OCI-LY1 (cell line): ENCODE results near the gene ENDOV.

Experiments used
- H2AFZ ChIP-seq: fragments of 200-600 bp; sonication (generic), shearing (Covaris generic); 2 replicates; pipeline ENCODE4 v1.6.0; 2014; ENCODE audit warnings: antibody characterized with exemption, mild to moderate bottlenecking, low read length
- H3F3A ChIP-seq: fragments of 200-600 bp; sonication (generic), shearing (Covaris generic); 2 replicates; pipeline ENCODE4 v1.6.0; 2014; ENCODE audit warnings: mild to moderate bottlenecking, antibody characterized with exemption, low read length, moderate library complexity; ENCODE audit not compliant: insufficient read depth
- H3K27ac ChIP-seq: fragments of 200-600 bp; sonication (generic); 2 replicates; pipeline ENCODE4 v1.5.1; 2014; ENCODE audit warnings: low read length, mixed run types, mild to moderate bottlenecking, low read depth; ENCODE audit not compliant: poor library complexity, severe bottlenecking
- H3K27me3 ChIP-seq: fragments of 200-600 bp; sonication (generic); 2 replicates; pipeline ENCODE4 v1.6.0; 2014; ENCODE audit warnings: antibody characterized with exemption, mild to moderate bottlenecking, low read length, moderate library complexity; ENCODE audit not compliant: insufficient read depth
- H3K36me3 ChIP-seq: fragments of 200-600 bp; sonication (generic); 2 replicates; pipeline ENCODE4 v1.6.1; 2014; ENCODE audit warnings: mild to moderate bottlenecking, antibody characterized with exemption, low read length, moderate library complexity, mixed read lengths; ENCODE audit not compliant: insufficient read depth
- H3K4me1 ChIP-seq: fragments of 200-600 bp; sonication (generic); 2 replicates; pipeline ENCODE4 v1.5.1; 2014; ENCODE audit warnings: mild to moderate bottlenecking, low read length, moderate library complexity; ENCODE audit not compliant: insufficient read depth, severe bottlenecking
- H3K4me2 ChIP-seq: fragments of 200-600 bp; sonication (generic), shearing (Covaris generic); 2 replicates; pipeline ENCODE4 v1.6.1; 2014; ENCODE audit warnings: low read length
- H3K4me3 ChIP-seq: fragments of 200-600 bp; sonication (generic); 2 replicates; pipeline ENCODE4 v1.5.1; 2014; ENCODE audit warnings: low read length, low read depth, mild to moderate bottlenecking, mixed read lengths; ENCODE audit not compliant: poor library complexity, severe bottlenecking
- H3K79me2 ChIP-seq: fragments of 200-600 bp; shearing (Covaris generic); 2 replicates; pipeline ENCODE4 v1.6.1; 2016; ENCODE audit warnings: mixed run types, low read length, mixed read lengths; ENCODE audit not compliant: insufficient read depth
- H3K9ac ChIP-seq: fragments of 200-600 bp; sonication (generic), shearing (Covaris generic); 2 replicates; pipeline ENCODE4 v1.6.1; 2014; ENCODE audit warnings: mild to moderate bottlenecking, low read length, mixed read lengths
- H3K9me2 ChIP-seq: fragments of 200-600 bp; sonication (generic), shearing (Covaris generic); 2 replicates; pipeline ENCODE4 v1.6.1; 2014; ENCODE audit warnings: low read depth, mild to moderate bottlenecking, low read length, mixed read lengths
- H3K9me3 ChIP-seq: fragments of 200-600 bp; shearing (Covaris generic); 2 replicates; pipeline ENCODE4 v1.6.1; 2014; ENCODE audit warnings: low read length, mixed read lengths
- H4K20me1 ChIP-seq: fragments of 200-600 bp; sonication (generic), shearing (Covaris generic); 2 replicates; pipeline ENCODE4 v1.6.0; 2016; ENCODE audit warnings: mild to moderate bottlenecking, low read length; ENCODE audit not compliant: insufficient read depth
- CTCF ChIP-seq: fragments of 200-600 bp; sonication (generic), shearing (Covaris generic); IDR thresholded peaks from 2 replicates; pipeline ENCODE4 v1.5.1; 2017; ENCODE audit warnings: mild to moderate bottlenecking, antibody characterized with exemption, low read length, moderate library complexity, mixed read lengths
- EZH2 ChIP-seq: fragments of 200-600 bp; sonication (generic), shearing (Covaris generic); IDR thresholded peaks from 2 replicates; pipeline ENCODE4 v1.8.0; 2017; ENCODE audit warnings: borderline replicate concordance, mixed run types, mild to moderate bottlenecking, antibody characterized with exemption, low read length, moderate library complexity, mixed read lengths

ENDOV gene

GRCh38 chr17:80463784-80464400, 48.9 kb downstream of the ENDOV start:
- Histone ChIP-seq H3K4me3 (no peak overlapping the region), H4K20me1 (no peaks in the 10 kb centered on the region), H3K9me3 (no peaks in the 10 kb centered on the region), H3K9ac (no peak overlapping the region), H3K9me2 (no peaks in the 10 kb centered on the region), H3K27me3 (peaks cover 7% of the 10 kb centered on the region; the same call in 1 of the 2 replicates), H3K4me1 (no peaks in the 10 kb centered on the region), H3K79me2 (no peaks in the 10 kb centered on the region), H3K36me3 (no peaks in the 10 kb centered on the region), H3F3A (no peaks in the 10 kb centered on the region), H3K27ac (no peak overlapping the region), H3K4me2 (no peak overlapping the region), H2AFZ (no peak overlapping the region)
- TF ChIP-seq EZH2: no peak
- no peak for TF ChIP-seq CTCF

- Histone ChIP-seq H3K4me3 (no peak overlapping the region), H3K4me1 (no peaks in the 10 kb centered on the region), H3K9me3 (no peaks in the 10 kb centered on the region), H3K27ac (no peak overlapping the region), H3F3A (no peaks in the 10 kb centered on the region), H3K79me2 (no peaks in the 10 kb centered on the region), H4K20me1 (no peaks in the 10 kb centered on the region), H2AFZ (no peak overlapping the region), H3K9ac (no peak overlapping the region), H3K27me3 (peaks cover 9% of the 10 kb centered on the region; the same call in 1 of the 2 replicates), H3K9me2 (no peaks in the 10 kb centered on the region), H3K4me2 (no peak overlapping the region), H3K36me3 (no peaks in the 10 kb centered on the region)
- no peak for TF ChIP-seq EZH2
- TF ChIP-seq CTCF: no peak
Observed at GRCh38 chr17:80464486-80464885, 49.5 kb downstream of the ENDOV start.

GRCh38 chr17:80465327-80465974, 50.5 kb downstream of the ENDOV start:
- no peak overlapping the region for H3K4me3 ChIP-seq
- no peak overlapping the region for H3K9ac ChIP-seq
- no peaks in the 10 kb centered on the region for H3K4me1 ChIP-seq
- TF ChIP-seq CTCF (no peak), EZH2 (no peak)
- H3K36me3 ChIP-seq: no peaks in the 10 kb centered on the region
- H2AFZ ChIP-seq: no peak overlapping the region
- no peaks in the 10 kb centered on the region for H3K9me3 ChIP-seq
- H3F3A ChIP-seq: no peaks in the 10 kb centered on the region
- H3K27ac ChIP-seq: no peak overlapping the region
- H3K79me2 ChIP-seq: no peaks in the 10 kb centered on the region
- no peaks in the 10 kb centered on the region for H3K9me2 ChIP-seq
- no peak overlapping the region for H3K4me2 ChIP-seq
- H3K27me3 ChIP-seq: peaks cover 14% of the 10 kb centered on the region; the same call in 1 of the 2 replicates
- H4K20me1 ChIP-seq: no peaks in the 10 kb centered on the region
